K562 (cell line): ENCODE results near the gene PPP2R5A. TPM values are rescaled to one million over a fixed set of nuclear protein-coding genes. Genes with fewer than 3 reads are reported as not detected.

Source experiments
- ATAC-seq: fragments of 200-7000 bp; cut with Tn5 transposase; 3 replicates; pipeline ENCODE4 v1.9.1; 2020; ENCODE audit warnings: moderate library complexity
- BruUV-seq: library from RNA; stranded (reverse); fragments of 400-500 nt; replicated peaks from 2 replicates; lab custom pipeline; 2021; lab: Mats Ljungman, UMichigan
- CTCF ChIA-PET: fragments of 300-600 bp; formaldehyde crosslinking; extraction: SDS; loops from one replicate; lab custom pipeline; 2021; ENCODE audit warnings: low intra/inter-chr PET ratio; lab: Yijun Ruan, JAX
- POLR2A ChIA-PET: fragments of 300-600, 350-650 bp; sonication (Branson Sonifier 250); formaldehyde crosslinking; extraction: SDS; loops from one replicate; lab custom pipeline; 2021; ENCODE audit warnings: antibody characterized with exemption, inconsistent platforms; lab: Yijun Ruan, JAX
- DNase-seq, 4 experiments: peaks; one replicate each; pipeline versions ENCODE4 v3.0.0 to v3.0.0-alpha.2; 2011 to 2018; ENCODE audit warnings: low spot score in 3 of 4, mixed read lengths in 3 of 4; ENCODE audit errors: extremely low read depth in 1 of 4
- FAIRE-seq: peaks from 2 replicates; lab custom pipeline; 2011; peaks lifted over from hg19 to GRCh38; lab: Jason Lieb, UNC
- H2AFZ ChIP-seq: 2 replicates; pipeline ENCODE4 v1.6.0; 2011; ENCODE audit warnings: low read depth, low read length, control low read depth, inconsistent platforms
- H3K27ac ChIP-seq: fragments of 200-600 bp; 3 replicates; pipeline ENCODE4 v1.8.0; 2011; ENCODE audit warnings: low read depth, mild to moderate bottlenecking, control low read depth, inconsistent platforms, low read length, moderate library complexity, mixed read lengths; ENCODE audit errors: extremely low read depth
- H3K27me3 ChIP-seq, 2 experiments: fragments of 300-600 bp in 1 of 2; 2 replicates in 1 of 2; 3 replicates in 1 of 2; pipeline versions ENCODE4 v1.6.0 to v1.8.0; 2011; ENCODE audit warnings: inconsistent platforms in 2 of 2, low read length in 2 of 2, mild to moderate bottlenecking in 1 of 2, mixed read lengths in 1 of 2, moderate library complexity in 1 of 2; ENCODE audit not compliant: control insufficient read depth in 2 of 2, insufficient read depth in 2 of 2
- H3K36me3 ChIP-seq: fragments of 300-600 bp; 3 replicates; pipeline ENCODE4 v1.8.0; 2011; ENCODE audit warnings: mild to moderate bottlenecking, low read length, inconsistent platforms; ENCODE audit not compliant: control insufficient read depth, insufficient read depth
- H3K4me1 ChIP-seq, 2 experiments: fragments of 200-600 bp in 1 of 2; replicated peaks in 1 of 2; 2 replicates in 1 of 2; 3 replicates in 1 of 2; pipeline versions ENCODE4 v1.5.1 to v1.8.0; 2011; ENCODE audit warnings: inconsistent platforms in 2 of 2, low read length in 2 of 2, mild to moderate bottlenecking in 1 of 2, mixed read lengths in 1 of 2, moderate library complexity in 1 of 2; ENCODE audit not compliant: control insufficient read depth in 2 of 2, insufficient read depth in 2 of 2
- H3K4me2 ChIP-seq: 2 replicates; pipeline ENCODE4 v1.6.1; 2011; ENCODE audit warnings: low read length, control low read depth, inconsistent platforms, mixed read lengths; ENCODE audit not compliant: insufficient read depth
- H3K4me3 ChIP-seq: fragments of 200-600 bp; sonication (generic), shearing (Covaris generic); 2 replicates; pipeline ENCODE4 v1.5.1; 2016; ENCODE audit warnings: control low read depth, inconsistent platforms
- H3K79me2 ChIP-seq: fragments of 200-600 bp; 3 replicates; pipeline ENCODE4 v1.8.0; 2011; ENCODE audit warnings: low read length, inconsistent platforms; ENCODE audit not compliant: control insufficient read depth, insufficient read depth
- H3K9ac ChIP-seq, 2 experiments: 2 replicates each; pipeline versions ENCODE4 v1.6.0 to v1.6.1; 2011; ENCODE audit warnings: low read depth in 2 of 2, low read length in 2 of 2, control low read depth in 1 of 2, inconsistent platforms in 1 of 2, mild to moderate bottlenecking in 1 of 2, mixed read lengths in 1 of 2; ENCODE audit not compliant: insufficient read depth in 1 of 2
- H3K9me1 ChIP-seq: one replicate; pipeline ENCODE4 v1.6.0; 2011; ENCODE audit warnings: inconsistent platforms, mild to moderate bottlenecking, low read length, moderate library complexity; ENCODE audit not compliant: control insufficient read depth, insufficient read depth
- H3K9me3 ChIP-seq: replicated peaks from 2 replicates; pipeline ENCODE4 v1.5.1; 2011; ENCODE audit warnings: low read depth, low read length, inconsistent platforms; ENCODE audit not compliant: control insufficient read depth, insufficient read depth
- H4K20me1 ChIP-seq: replicated peaks from 2 replicates; pipeline ENCODE4 v1.6.1; 2011; ENCODE audit warnings: low read length, inconsistent platforms, mixed read lengths; ENCODE audit not compliant: control insufficient read depth, insufficient read depth
- BRD4 ChIP-seq: fragments of 200-600 bp; sonication (generic); IDR thresholded peaks from 2 replicates; pipeline ENCODE4 v1.6.1; 2017; ENCODE audit warnings: inconsistent platforms
- CHCHD3 ChIP-seq: fragments of 250-450 bp; sonication (Bioruptor Pico); IDR thresholded peaks from 2 replicates; pipeline ENCODE4 v2.1.2; 2022; ENCODE audit warnings: mild to moderate bottlenecking
- DDX20 ChIP-seq: fragments of 450-650 bp; IDR thresholded peaks from 2 replicates; pipeline ENCODE4 v1.6.1; 2016; ENCODE audit warnings: missing genetic modification characterization, low read depth, mild to moderate bottlenecking, missing compliant biosample characterization, moderate library complexity
- GTF2F1 ChIP-seq: IDR thresholded peaks from 2 replicates; pipeline ENCODE4 v1.6.1; 2011; ENCODE audit warnings: low read depth, low read length, improper control_type of control experiment
- HDAC1 ChIP-seq, 2 experiments: fragments of 450-650 bp; IDR thresholded peaks; 2 replicates each; pipeline ENCODE4 v1.6.1; 2016 to 2017; ENCODE audit warnings: inconsistent platforms in 1 of 2, mild to moderate bottlenecking in 1 of 2, moderate library complexity in 1 of 2
- KDM1A ChIP-seq, 2 experiments: fragments of 450-650 bp; IDR thresholded peaks; 2 replicates each; pipeline ENCODE4 v1.6.1; 2016; ENCODE audit warnings: mild to moderate bottlenecking in 2 of 2
- MAFG ChIP-seq: fragments of 450-650 bp; conservative IDR thresholded peaks from 2 replicates; pipeline ENCODE4 v1.6.1; 2016; ENCODE audit warnings: missing genetic modification characterization, missing compliant biosample characterization
- RAD51 ChIP-seq: fragments of 450-650 bp; IDR thresholded peaks from 2 replicates; pipeline ENCODE4 v1.7.1; 2016; ENCODE audit warnings: low read depth, mild to moderate bottlenecking, borderline replicate concordance
- RFX1 ChIP-seq: fragments of 450-650 bp; IDR thresholded peaks from 2 replicates; pipeline ENCODE4 v1.6.1; 2016; ENCODE audit warnings: mild to moderate bottlenecking, moderate library complexity
- SIN3B ChIP-seq: fragments of 450-650 bp; IDR thresholded peaks from 2 replicates; pipeline ENCODE4 v1.6.1; 2017; ENCODE audit warnings: low read depth, mild to moderate bottlenecking, moderate library complexity
- SMARCA5 ChIP-seq: fragments of 450-650 bp; IDR thresholded peaks from 2 replicates; pipeline ENCODE4 v1.6.1; 2016
- TBL1XR1 ChIP-seq, 2 experiments: IDR thresholded peaks; 2 replicates each; pipeline ENCODE4 v1.6.1; 2012; ENCODE audit warnings: improper control_type of control experiment in 2 of 2, low read length in 2 of 2, mild to moderate bottlenecking in 1 of 2
- THAP12 ChIP-seq: fragments of 250-450 bp; sonication (Bioruptor Pico); IDR thresholded peaks from 2 replicates; pipeline ENCODE4 v1.9.0; 2021; ENCODE audit warnings: mild to moderate bottlenecking, inconsistent platforms
- ZNF408 ChIP-seq: fragments of 250-450 bp; sonication (Bioruptor Pico); IDR thresholded peaks from 2 replicates; pipeline ENCODE4 v1.4.0; 2020; ENCODE audit warnings: low read depth, mild to moderate bottlenecking, moderate library complexity
- ZNF655 ChIP-seq: fragments of 250-450 bp; sonication (Bioruptor Pico); IDR thresholded peaks from 2 replicates; pipeline ENCODE4 v1.5.0; 2021
- ZNF764 ChIP-seq: fragments of 250-450 bp; sonication (Bioruptor Pico); IDR thresholded peaks from 2 replicates; pipeline ENCODE4 v1.4.0; 2020; ENCODE audit warnings: low read depth, mild to moderate bottlenecking, moderate library complexity
- WGBS: fragments of 100-300 bp; shearing (Covaris generic); methylation state at CpG from one replicate; pipeline ENCODE4 v1.1.6; 2016; ENCODE audit warnings: low coverage, mixed read lengths; ENCODE audit not compliant: insufficient coverage; ENCODE audit errors: missing lambda C conversion rate; 5-methylcytosine and 5-hydroxymethylcytosine counted together
- in situ Hi-C: fragments of 300-500 bp; cut with MboI; formaldehyde crosslinking; loops from 4 replicates; pipeline ENCODE4 v1.15.0; 2018; ENCODE audit warnings: inconsistent platforms, mixed read lengths
- intact Hi-C: fragments of 100-400 bp; cut with micrococcal nuclease; formaldehyde crosslinking; loops from 2 replicates; pipeline ENCODE4 v1.14.2; 2022
- polyA plus RNA-seq, 8 experiments: library from polyadenylated mRNA; depleted of rRNA in 4 of 8; stranded (reverse) in 5 of 8; unstranded in 3 of 8; fragments of >200 nt; fragmentation: Nextera tagmentation in 2 of 8; fragmentation: Illumina TruSeq in 1 of 8; extraction: Ambion mirVana in 2 of 8; extraction: Trizol in 1 of 8; gene quantifications; 2 replicates each; pipeline versions ENCODE4 v1.2.1 to v1.2.3, GENCODE V29; 2011 to 2014; ENCODE audit warnings: inconsistent platforms in 1 of 8, missing spikeins in 1 of 8
- total RNA-seq, 7 experiments: library from RNA; depleted of rRNA in 6 of 7; stranded (reverse); fragments of >200 nt in 6 of 7; fragmentation: Illumina TruSeq in 2 of 7; extraction: Trizol in 2 of 7; gene quantifications; 2 replicates each; pipeline versions ENCODE4 v1.2.1 to v1.2.3, GENCODE V29; 2011 to 2021; ENCODE audit warnings: low replicate concordance in 1 of 7
- TF ChIP-seq, protein P1 (sequence below): fragments of 250-450 bp; sonication (Bioruptor Pico); IDR thresholded peaks from 2 replicates; pipeline ENCODE4 v1.8.0; 2021; ENCODE audit warnings: mild to moderate bottlenecking, moderate library complexity

Gene PPP2R5A
- total and polyA plus RNA-seq, 9 of the 15 experiments (the other 6 are each of a cell fraction or from before 2014, with no cell fraction given): 26.9 to 106 (median 64.3) TPM

DNA sequence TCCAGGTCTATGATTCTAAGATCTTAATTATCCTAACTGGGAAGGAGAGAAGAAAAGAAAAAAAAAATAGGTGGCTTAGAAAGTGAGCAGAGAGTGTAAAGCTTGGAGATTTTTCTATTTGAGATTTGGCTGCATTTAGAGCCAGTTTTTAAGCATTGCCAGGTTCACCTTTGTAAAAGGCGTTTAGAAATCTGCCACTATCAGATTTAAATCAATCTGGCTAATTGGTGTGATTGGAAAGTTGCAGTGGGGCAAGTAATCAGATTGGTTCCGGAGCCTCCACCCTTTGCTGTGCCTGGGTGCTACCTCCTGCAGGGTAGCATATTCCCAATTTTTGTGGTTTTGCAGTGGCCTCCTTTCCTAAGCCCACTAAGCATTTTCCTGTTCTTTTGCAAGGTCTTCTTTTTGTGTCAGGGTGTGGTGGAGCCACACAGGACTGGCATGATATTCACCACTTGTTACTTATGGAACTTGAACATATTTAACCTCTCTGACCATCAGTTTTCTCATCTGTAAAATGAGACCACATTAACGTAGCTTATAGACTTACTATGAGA, 48.5 kb upstream of the PPP2R5A start:
- intact Hi-C loops: loop anchor here (5.0 kb wide), 1 partner anchor 84 kb away; no protein-coding TSS in a partner anchor
- Histone ChIP-seq H3K9ac (no peak overlapping the region), H3K4me1 (peaks cover 24 to 61% of the 10 kb centered on the region in 2 experiments), H3K4me2 (no peak overlapping the region), H3K9me3 (no peaks in the 10 kb centered on the region), H3K27me3 (no peaks in the 10 kb centered on the region), H3K4me3 (no peak overlapping the region), H3K36me3 (no peaks in the 10 kb centered on the region), H4K20me1 (no peaks in the 10 kb centered on the region), H3K9me1 (no peaks in the 10 kb centered on the region), H3K79me2 (no peaks in the 10 kb centered on the region), H3K27ac (no peak overlapping the region), H2AFZ (no peak overlapping the region)
- POLR2A ChIA-PET: interaction anchor here (0.7 to 1.6 kb wide), 3 partner anchors 11 to 611 kb away, joined by 3 to 8 read pairs (median 3); no protein-coding TSS in a partner anchor
- CTCF ChIA-PET: no interaction called here
- in situ Hi-C loops: no loop called here
- no peak for ATAC-seq
- no TSS peak for BruUV-seq
- no peak for TF ChIP-seq ZNF764 (CRISPR knock-in tag)
- TF ChIP-seq THAP12: no peak
- TF ChIP-seq GTF2F1: no peak
- TF ChIP-seq KDM1A (IDR thresholded peaks at IDR 0.05): peak; percentile 63 to 74
- TF ChIP-seq RAD51: no peak
- no peak for TF ChIP-seq BRD4
- TF ChIP-seq MAFG (tag): no peak
- no peak for TF ChIP-seq SIN3B
- TF ChIP-seq HDAC1 (IDR thresholded peaks at IDR 0.05): 0 out of 4 replicates have a peak, but pooled peaks of 1 of the 2 experiments have one; percentile 11
- TF ChIP-seq CHCHD3 (CRISPR knock-in tag): no peak
- no peak for TF ChIP-seq DDX20 (tag)
- no peak for TF ChIP-seq RFX1
- TF ChIP-seq SMARCA5: no peak
- TF ChIP-seq TBL1XR1 (IDR thresholded peaks at IDR 0.05; ENCODE audit: low read length in 2 of 2): no peak
- TF ChIP-seq, protein P1, sequence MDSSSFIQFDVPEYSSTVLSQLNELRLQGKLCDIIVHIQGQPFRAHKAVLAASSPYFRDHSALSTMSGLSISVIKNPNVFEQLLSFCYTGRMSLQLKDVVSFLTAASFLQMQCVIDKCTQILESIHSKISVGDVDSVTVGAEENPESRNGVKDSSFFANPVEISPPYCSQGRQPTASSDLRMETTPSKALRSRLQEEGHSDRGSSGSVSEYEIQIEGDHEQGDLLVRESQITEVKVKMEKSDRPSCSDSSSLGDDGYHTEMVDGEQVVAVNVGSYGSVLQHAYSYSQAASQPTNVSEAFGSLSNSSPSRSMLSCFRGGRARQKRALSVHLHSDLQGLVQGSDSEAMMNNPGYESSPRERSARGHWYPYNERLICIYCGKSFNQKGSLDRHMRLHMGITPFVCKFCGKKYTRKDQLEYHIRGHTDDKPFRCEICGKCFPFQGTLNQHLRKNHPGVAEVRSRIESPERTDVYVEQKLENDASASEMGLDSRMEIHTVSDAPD (CRISPR knock-in tag): no peak
- TF ChIP-seq ZNF408: no peak
- no peak for TF ChIP-seq ZNF655 (CRISPR knock-in tag)
- 50% methylated on average over 3 of the region's 3 CpGs for WGBS
- no peak for DNase-seq
- no peak for FAIRE-seq
